H9 (cell line): ENCODE data around the gene SF1. TPM values are rescaled to one million over a fixed set of nuclear protein-coding genes. Genes with fewer than 3 reads are reported as not detected.

Source experiments
- DNase-seq: peaks from one replicate; pipeline ENCODE4 v3.0.0-alpha.2; 2017
- H2AFZ ChIP-seq: one replicate; pipeline ENCODE4 v1.6.1; 2013; ENCODE audit warnings: mild to moderate bottlenecking, low read length, control low read depth, moderate library complexity
- H2AK5ac ChIP-seq: 2 replicates; pipeline ENCODE4 v1.6.1; 2013; ENCODE audit warnings: low read length, control low read depth, mixed read lengths; ENCODE audit not compliant: insufficient read length
- H2BK120ac ChIP-seq: one replicate; pipeline ENCODE4 v1.6.1; 2013; ENCODE audit warnings: low read depth, mild to moderate bottlenecking, low read length, control low read depth, inconsistent platforms; ENCODE audit not compliant: poor library complexity, severe bottlenecking
- H2BK12ac ChIP-seq: 2 replicates; pipeline ENCODE4 v1.6.1; 2013; ENCODE audit warnings: low read length, control low read depth, mixed read lengths, low read depth; ENCODE audit not compliant: insufficient read length
- H2BK15ac ChIP-seq: 2 replicates; pipeline ENCODE4 v1.6.1; 2013; ENCODE audit warnings: low read depth, low read length, control low read depth
- H2BK20ac ChIP-seq: one replicate; pipeline ENCODE4 v1.6.1; 2013; ENCODE audit warnings: low read depth, mild to moderate bottlenecking, low read length, control low read depth, inconsistent platforms; ENCODE audit not compliant: poor library complexity, severe bottlenecking
- H2BK5ac ChIP-seq: 2 replicates; pipeline ENCODE4 v1.6.1; 2013; ENCODE audit warnings: low read length, control low read depth, mixed read lengths; ENCODE audit not compliant: insufficient read length
- H3K14ac ChIP-seq: 2 replicates; pipeline ENCODE4 v1.6.1; 2013; ENCODE audit warnings: low read length, control low read depth; ENCODE audit not compliant: insufficient read depth
- H3K18ac ChIP-seq: 2 replicates; pipeline ENCODE4 v1.6.1; 2013; ENCODE audit warnings: low read depth, mild to moderate bottlenecking, mixed read lengths, low read length, control low read depth; ENCODE audit not compliant: insufficient read length
- H3K23ac ChIP-seq: 2 replicates; pipeline ENCODE4 v1.6.1; 2013; ENCODE audit warnings: low read length, control low read depth, mixed read lengths, low read depth; ENCODE audit not compliant: insufficient read length
- H3K23me2 ChIP-seq: 2 replicates; pipeline ENCODE4 v1.6.1; 2013; ENCODE audit warnings: low read depth, mild to moderate bottlenecking, mixed read lengths, low read length, control low read depth; ENCODE audit not compliant: insufficient read length, poor library complexity, severe bottlenecking
- H3K27ac ChIP-seq: 2 replicates; pipeline ENCODE4 v1.5.1; 2013; ENCODE audit warnings: low read length, control low read depth, mixed read lengths, low read depth; ENCODE audit not compliant: insufficient read length
- H3K27me3 ChIP-seq: 2 replicates; pipeline ENCODE4 v1.6.1; 2013; ENCODE audit warnings: low read length, control low read depth, inconsistent platforms; ENCODE audit not compliant: insufficient read depth
- H3K4ac ChIP-seq: 2 replicates; pipeline ENCODE4 v1.6.1; 2013; ENCODE audit warnings: low read depth, mild to moderate bottlenecking, control low read depth, inconsistent platforms, low read length, moderate library complexity
- H3K4me1 ChIP-seq: 2 replicates; pipeline ENCODE4 v1.6.1; 2013; ENCODE audit warnings: low read length, control low read depth, inconsistent platforms; ENCODE audit not compliant: insufficient read depth
- H3K4me2 ChIP-seq: 2 replicates; pipeline ENCODE4 v1.6.1; 2013; ENCODE audit warnings: low read length, control low read depth, mixed read lengths; ENCODE audit not compliant: insufficient read length, insufficient read depth
- H3K56ac ChIP-seq: 2 replicates; pipeline ENCODE4 v1.6.1; 2013; ENCODE audit warnings: low read depth, mild to moderate bottlenecking, mixed read lengths, low read length, control low read depth; ENCODE audit not compliant: insufficient read length
- H3K79me1 ChIP-seq: 2 replicates; pipeline ENCODE4 v1.6.1; 2013; ENCODE audit warnings: low read depth, mild to moderate bottlenecking, moderate library complexity, low read length, control low read depth, inconsistent platforms; ENCODE audit not compliant: insufficient read depth, poor library complexity, severe bottlenecking
- H3K79me2 ChIP-seq: 2 replicates; pipeline ENCODE4 v1.6.1; 2013; ENCODE audit warnings: low read length, control low read depth, inconsistent platforms; ENCODE audit not compliant: insufficient read depth
- H3K9ac ChIP-seq: 2 replicates; pipeline ENCODE4 v1.6.1; 2013; ENCODE audit warnings: low read length, control low read depth, mixed read lengths; ENCODE audit not compliant: insufficient read length; ENCODE audit errors: extremely low read depth
- H3K9me3 ChIP-seq: one replicate; pipeline ENCODE4 v1.6.1; 2013; ENCODE audit warnings: low read depth, low read length, inconsistent platforms; ENCODE audit not compliant: control insufficient read depth
- H3T11ph ChIP-seq: one replicate; pipeline ENCODE4 v1.6.1; 2013; ENCODE audit warnings: mild to moderate bottlenecking, low read length, control low read depth, inconsistent platforms
- H4K20me1 ChIP-seq: one replicate; pipeline ENCODE4 v1.6.1; 2013; ENCODE audit not compliant: control insufficient read depth, insufficient read length, insufficient read depth
- H4K5ac ChIP-seq: 2 replicates; pipeline ENCODE4 v1.6.1; 2013; ENCODE audit warnings: low read depth, mild to moderate bottlenecking, mixed read lengths, low read length, control low read depth; ENCODE audit not compliant: insufficient read length
- H4K8ac ChIP-seq: replicated peaks from 2 replicates; pipeline ENCODE4 v1.6.1; 2013; ENCODE audit warnings: low read length, control low read depth, mixed read lengths, low read depth; ENCODE audit not compliant: insufficient read length
- H4K91ac ChIP-seq: 2 replicates; pipeline ENCODE4 v1.6.1; 2013; ENCODE audit warnings: low read depth, mild to moderate bottlenecking, moderate library complexity, mixed read lengths, low read length, control low read depth; ENCODE audit not compliant: insufficient read length
- H3K27ac Mint-ChIP-seq, 3 experiments: 2 replicates in 2 of 3; 3 replicates in 1 of 3; pipeline ENCODE4 v1.8.0; 2020 to 2021; ENCODE audit warnings: mixed read lengths in 3 of 3, mild to moderate bottlenecking in 1 of 3, moderate library complexity in 1 of 3
- H3K27me3 Mint-ChIP-seq: 2 replicates; pipeline ENCODE4 v1.8.0; 2021; ENCODE audit warnings: low read depth, mild to moderate bottlenecking, moderate library complexity, mixed read lengths
- H3K36me3 Mint-ChIP-seq, 3 experiments: 2 replicates in 2 of 3; 3 replicates in 1 of 3; pipeline ENCODE4 v1.8.0; 2020 to 2021; ENCODE audit warnings: low read depth in 3 of 3, mixed read lengths in 3 of 3; ENCODE audit not compliant: insufficient read depth in 1 of 3
- H3K4me1 Mint-ChIP-seq, 2 experiments: 2 replicates each; pipeline ENCODE4 v1.8.0; 2020; ENCODE audit warnings: mixed read lengths in 2 of 2
- H3K4me3 Mint-ChIP-seq, 2 experiments: 2 replicates in 1 of 2; 3 replicates in 1 of 2; pipeline ENCODE4 v1.8.0; 2020 to 2021; ENCODE audit warnings: mild to moderate bottlenecking in 2 of 2, mixed read lengths in 2 of 2, moderate library complexity in 1 of 2
- H3K9me3 Mint-ChIP-seq, 2 experiments: 2 replicates in 1 of 2; 3 replicates in 1 of 2; pipeline ENCODE4 v1.8.0; 2020; ENCODE audit warnings: mild to moderate bottlenecking in 2 of 2, mixed read lengths in 2 of 2, moderate library complexity in 1 of 2
- CTCF ChIP-seq: fragments of 200-600 bp; sonication (generic); conservative IDR thresholded peaks from 3 replicates; pipeline ENCODE4 v1.8.0; 2021; ENCODE audit warnings: antibody characterized with exemption, mild to moderate bottlenecking
- WGBS: extraction: QIAGEN DNeasy Blood & Tissue Kit; methylation state at CpG from one replicate; pipeline ENCODE4 v1.1.7; 2013; ENCODE audit warnings: missing lambda C conversion rate, low lambda C conversion rate, mixed read lengths; ENCODE audit not compliant: insufficient read length; ENCODE audit errors: extremely low coverage; 5-methylcytosine and 5-hydroxymethylcytosine counted together
- total RNA-seq: library from RNA; stranded (reverse); gene quantifications from 2 replicates; pipeline ENCODE4 v1.2.1, GENCODE V29; 2021

SF1 gene
- total RNA-seq, 1 experiment from 2014 or later: 528 TPM

GRCh38 chr11:64717268-64717578 is 61.1 kb downstream of the SF1 start:
- Histone ChIP-seq H3K4ac (no peak overlapping the region), H2BK20ac (no peak overlapping the region), H3K23ac (no peak overlapping the region), H3K9ac (no peak overlapping the region), H3K56ac (no peak overlapping the region), H2BK12ac (no peak overlapping the region), H2AFZ (no peak overlapping the region), H3K4me2 (no peak overlapping the region), H3K18ac (no peak overlapping the region), H4K91ac (no peak overlapping the region), H3K79me1 (no peaks in the 10 kb centered on the region), H3T11ph (no peak overlapping the region), H2AK5ac (no peak overlapping the region), H3K79me2 (no peaks in the 10 kb centered on the region), H3K4me1 (no peaks in the 10 kb centered on the region), H2BK15ac (no peak overlapping the region), H4K20me1 (peaks cover 3% of the 10 kb centered on the region), H3K9me3 (no peaks in the 10 kb centered on the region), H4K5ac (no peak overlapping the region), H2BK5ac (no peak overlapping the region), H3K23me2 (peaks cover 3% of the 10 kb centered on the region), H3K14ac (no peak overlapping the region), H4K8ac (no peak overlapping the region), H2BK120ac (no peak overlapping the region), H3K27me3 (peaks cover 16% of the 10 kb centered on the region; the same call in 1 of the 2 replicates), H3K27ac (no peak overlapping the region)
- no peak for DNase-seq
- no peak overlapping the region for H3K4me3 Mint-ChIP-seq
- no CpG with 5 or more reads among the region's 4 CpGs for WGBS
- H3K4me1 Mint-ChIP-seq: peaks cover 5 to 53% of the 10 kb centered on the region in 2 experiments
- no peaks in the 10 kb centered on the region; a peak in 2 of 5 replicates for H3K9me3 Mint-ChIP-seq
- H3K27ac Mint-ChIP-seq: no peak overlapping the region
- no peaks in the 10 kb centered on the region for H3K36me3 Mint-ChIP-seq
- TF ChIP-seq CTCF: no peak
- peaks cover 92% of the 10 kb centered on the region for H3K27me3 Mint-ChIP-seq
